Fibroblast of mammary gland (primary cell): ENCODE data around the gene TMEM269.

Experiments used
- DNase-seq: peaks from one replicate; pipeline ENCODE4 v3.0.0-alpha.2; 2010; ENCODE audit warnings: low read depth
- H3K4me3 ChIP-seq: 2 replicates; pipeline ENCODE4 v1.5.1; 2011; ENCODE audit warnings: low read depth, mild to moderate bottlenecking, low read length, moderate library complexity; ENCODE audit not compliant: control insufficient read depth
- CTCF ChIP-seq: conservative IDR thresholded peaks from 2 replicates; pipeline ENCODE4 v1.5.1; 2011; ENCODE audit warnings: low read depth, low read length, inconsistent platforms; ENCODE audit not compliant: control insufficient read depth, insufficient read depth

TMEM269 gene

GRCh38 chr1:42773420-42773819 is 11.4 kb upstream of the TMEM269 start:
- H3K4me3 ChIP-seq, result no peak overlapping the region
- no peak for DNase-seq
- TF ChIP-seq CTCF, result no peak

- peak; percentile 41 for DNase-seq
- TF ChIP-seq CTCF, result no peak
Measured at GRCh38 chr1:42774928-42775526, 9.8 kb upstream of the TMEM269 start.

GRCh38 chr1:42776502-42776901 is 8.3 kb upstream of the TMEM269 start:
- no peak for TF ChIP-seq CTCF
- no peak for DNase-seq
- H3K4me3 ChIP-seq, result no peak overlapping the region

More at GRCh38 chr1:42774928-42775526, 9.8 kb upstream of the TMEM269 start:
- H3K4me3 ChIP-seq, result no peak overlapping the region

- H3K4me3 ChIP-seq, result no peak overlapping the region
- peak; percentile 56 for DNase-seq
- peak; percentile 83 for TF ChIP-seq CTCF
Measured at GRCh38 chr1:42777852-42778251, 6.9 kb upstream of the TMEM269 start.

GRCh38 chr1:42779725-42780124 is 5.1 kb upstream of the TMEM269 start:
- no peak for DNase-seq

GRCh38 chr1:42780176-42780575 is 4.6 kb upstream of the TMEM269 start:
- no peak overlapping the region for H3K4me3 ChIP-seq
- no peak for DNase-seq
- no peak for TF ChIP-seq CTCF

More at GRCh38 chr1:42779725-42780124, 5.1 kb upstream of the TMEM269 start:
- no peak overlapping the region for H3K4me3 ChIP-seq
- no peak for TF ChIP-seq CTCF

- no peak for TF ChIP-seq CTCF
- DNase-seq, result no peak
- H3K4me3 ChIP-seq, result no peak overlapping the region
Measured at GRCh38 chr1:42783092-42783491, 1.7 kb upstream of the TMEM269 start.
